SHP77 (cell line): ENCODE data around the gene ABCC3.

Experiments used
- DNase-seq, 2 experiments: peaks; one replicate each; lab custom pipeline; 2025; lab: John Stamatoyannopoulos, UW

The ABCC3 gene

GRCh38 chr17:50737118-50737698, 102.5 kb downstream of the ABCC3 start:
- DNase-seq, result no peak

GRCh38 chr17:50739098-50739497, 104.4 kb downstream of the ABCC3 start:
- no peak for DNase-seq
